HG02884 (cell line): Measurements from ENCODE around the gene TRPV4.
A peak's percentile ranks its signal among the peaks of the same experiment; 100 is the strongest.
"Not testable (repeated sequence)": the region's sequence is repeated elsewhere in the genome, so short reads cannot be mapped to it uniquely, and the experiment has no call there.

ENCODE experiments used
- ATAC-seq: cut with Tn5 transposase; IDR thresholded peaks from one replicate; pipeline ENCODE4 v1.9.1; 2021; ENCODE audit warnings: mild to moderate bottlenecking, moderate library complexity; ENCODE audit not compliant: unreplicated experiment

TRPV4 gene

GRCh38 chr12:109861689-109862314, 28.6 kb upstream of the TRPV4 start:
- no peak for ATAC-seq

GRCh38 chr12:109860977-109861376, 27.8 kb upstream of the TRPV4 start:
- ATAC-seq, result no peak

GRCh38 chr12:109858764-109859163, 25.6 kb upstream of the TRPV4 start:
- ATAC-seq, result no peak

- no peak for ATAC-seq
Observed at GRCh38 chr12:109857715-109858114, 24.5 kb upstream of the TRPV4 start.

GRCh38 chr12:109855377-109855776, 22.2 kb upstream of the TRPV4 start:
- ATAC-seq, result no peak

- not testable (repeated sequence) for ATAC-seq
Observed at GRCh38 chr12:109850518-109850917, 17.3 kb upstream of the TRPV4 start.

GRCh38 chr12:109847142-109847735, 14.0 kb upstream of the TRPV4 start:
- no peak for ATAC-seq

GRCh38 chr12:109845824-109846205, 12.6 kb upstream of the TRPV4 start:
- ATAC-seq, result no peak

- peak; percentile 72 for ATAC-seq
Observed at GRCh38 chr12:109844983-109845823, 12.0 kb upstream of the TRPV4 start.

GRCh38 chr12:109844091-109844490, 10.9 kb upstream of the TRPV4 start:
- no peak for ATAC-seq

- no peak for ATAC-seq
Observed at GRCh38 chr12:109842021-109842420, 8.8 kb upstream of the TRPV4 start.

GRCh38 chr12:109841356-109841755, 8.2 kb upstream of the TRPV4 start:
- ATAC-seq, result no peak

GRCh38 chr12:109840305-109841074, 7.3 kb upstream of the TRPV4 start:
- ATAC-seq, result no peak

GRCh38 chr12:109839444-109839843, 6.2 kb upstream of the TRPV4 start:
- ATAC-seq, result no peak

- ATAC-seq, result no peak
Observed at GRCh38 chr12:109836916-109837315, 3.7 kb upstream of the TRPV4 start.

GRCh38 chr12:109835827-109836226, 2.6 kb upstream of the TRPV4 start:
- no peak for ATAC-seq

- no peak for ATAC-seq
Observed at GRCh38 chr12:109832541-109833306, 474 bp downstream of the TRPV4 start.

GRCh38 chr12:109831929-109832328, 1.3 kb downstream of the TRPV4 start:
- no peak for ATAC-seq

- no peak for ATAC-seq
Observed at GRCh38 chr12:109831365-109831764, 1.8 kb downstream of the TRPV4 start.

GRCh38 chr12:109830718-109831117, 2.5 kb downstream of the TRPV4 start:
- ATAC-seq, result no peak

GRCh38 chr12:109830267-109830666, 2.9 kb downstream of the TRPV4 start:
- no peak for ATAC-seq
